NK-92 (cell line): ENCODE results near the gene PBX2.
A peak's percentile ranks its signal among the peaks of the same experiment; 100 is the strongest.
"Not testable (repeated sequence)": the region's sequence is repeated elsewhere in the genome, so short reads cannot be mapped to it uniquely, and the experiment has no call there.

Experiments
- DNase-seq: peaks from one replicate; lab custom pipeline; 2025; ENCODE audit not compliant: unreplicated experiment; lab: John Stamatoyannopoulos, UW

Gene PBX2

DNA sequence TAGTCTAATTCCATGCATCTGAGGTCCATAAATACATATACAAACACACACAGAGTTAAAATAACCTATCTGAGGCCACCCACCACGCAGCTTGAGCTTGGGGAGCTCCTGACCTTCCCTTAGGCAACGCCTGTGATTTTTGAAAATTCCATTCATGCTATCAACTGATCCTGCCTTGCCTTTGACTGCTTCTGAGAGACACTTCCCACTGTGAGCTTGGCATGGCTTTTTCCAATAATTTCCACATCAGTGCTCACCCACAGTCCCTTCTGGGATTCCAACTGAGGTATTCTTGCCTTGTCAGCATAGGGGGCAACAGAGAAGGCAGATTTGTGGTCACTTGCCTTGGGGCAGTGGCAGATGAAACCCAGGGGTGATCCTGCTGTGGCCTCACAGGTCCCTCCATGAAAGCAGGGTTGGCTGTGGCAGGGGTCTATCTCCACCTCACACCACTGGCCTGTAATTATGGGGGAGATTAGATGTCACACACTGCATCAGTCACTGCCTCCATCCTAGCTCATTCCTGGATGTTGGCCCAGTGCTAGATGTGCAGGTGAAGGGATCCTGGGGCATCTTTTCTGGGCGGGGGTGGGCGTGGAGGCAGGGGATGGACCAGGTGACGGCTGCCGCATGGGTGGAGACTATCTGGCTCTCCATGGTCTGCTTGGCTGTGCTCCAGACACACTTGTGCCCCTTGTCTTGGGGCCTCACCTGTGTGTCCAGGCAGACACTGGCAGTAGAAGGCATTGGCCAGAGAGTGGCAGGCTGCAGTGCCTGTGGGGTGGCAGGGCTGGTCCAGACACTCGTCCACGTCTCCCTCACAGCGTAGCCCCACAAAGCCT, 13.6 kb upstream of the PBX2 start:
- DNase-seq = no peak

DNA sequence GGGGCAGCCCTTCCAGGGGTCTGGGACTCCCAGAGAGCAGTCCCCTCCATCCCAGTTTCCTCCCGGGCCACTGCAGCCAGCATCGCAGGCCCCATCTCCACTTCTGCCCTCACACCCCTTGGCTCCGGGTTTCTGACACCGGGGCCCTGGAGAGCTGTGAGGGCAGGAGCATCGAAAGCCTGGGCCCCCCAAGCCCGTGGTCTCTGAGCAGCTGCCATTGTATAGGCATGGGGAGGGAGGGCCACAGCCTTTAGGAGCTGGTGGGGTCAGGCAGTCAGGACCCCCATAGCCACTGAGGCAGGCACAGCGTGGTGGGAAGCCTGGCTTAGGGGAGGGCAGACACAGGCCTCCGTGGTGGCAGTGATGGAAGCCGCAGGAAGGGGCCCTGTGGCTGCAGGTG, 12.2 kb upstream of the PBX2 start:
- no peak for DNase-seq

DNA sequence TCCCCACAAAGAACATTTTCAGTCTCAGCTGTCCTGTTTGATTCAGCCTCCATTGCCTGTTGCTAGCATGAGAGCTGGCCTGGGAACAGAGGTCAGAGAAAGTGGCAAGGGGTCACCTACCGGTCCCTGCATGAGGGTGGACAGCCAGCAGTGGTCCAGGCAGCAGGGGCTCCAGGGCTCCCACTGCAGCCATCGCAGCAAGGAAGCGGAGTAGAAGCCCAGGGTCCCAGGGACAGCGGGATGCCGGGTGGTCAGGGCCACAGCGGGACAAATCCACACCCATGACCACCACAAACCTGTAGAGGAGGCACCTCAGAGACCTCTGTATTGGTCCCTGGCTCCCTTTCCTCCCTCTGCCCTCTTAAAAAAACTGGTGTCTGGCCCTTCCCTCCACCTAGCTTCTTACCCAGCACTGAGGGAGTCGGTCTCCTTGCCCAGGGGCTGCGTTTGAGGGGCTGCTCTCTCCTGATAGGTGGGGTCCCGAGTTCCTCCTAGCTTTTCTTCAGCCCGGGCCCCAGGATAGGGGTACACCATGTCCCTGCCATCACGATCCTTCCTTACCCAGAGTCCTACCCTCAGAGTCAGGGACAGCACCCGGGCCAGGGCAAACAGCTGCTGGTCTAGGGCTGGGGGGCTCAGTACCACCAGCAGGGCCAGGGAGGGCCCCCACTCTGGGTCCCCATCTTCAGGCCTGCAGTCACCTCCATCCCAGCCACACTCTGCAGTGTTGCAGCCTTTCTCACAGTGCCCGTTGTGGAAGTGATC, 10.9 kb upstream of the PBX2 start:
- no peak for DNase-seq

DNA sequence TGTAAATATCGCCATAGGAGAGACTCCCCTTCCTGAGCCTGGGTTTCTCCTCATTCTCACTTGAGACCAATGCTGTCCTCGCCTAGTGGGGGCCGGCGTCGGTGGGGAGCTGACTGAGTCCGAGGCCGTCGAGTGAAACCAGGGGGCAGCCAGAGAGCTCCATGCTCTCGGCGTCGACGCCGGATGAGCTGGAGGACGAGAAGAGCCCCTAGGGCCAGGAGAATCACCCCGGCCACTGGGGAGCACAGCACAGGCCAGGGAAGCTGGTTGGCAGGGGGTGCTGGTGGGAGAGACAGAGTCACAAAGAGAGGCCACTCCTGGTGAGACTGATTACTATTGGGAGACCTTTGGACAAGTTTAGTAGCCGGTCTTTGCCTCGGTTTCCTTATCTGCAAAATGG, 8.9 kb upstream of the PBX2 start:
- no peak for DNase-seq

DNA sequence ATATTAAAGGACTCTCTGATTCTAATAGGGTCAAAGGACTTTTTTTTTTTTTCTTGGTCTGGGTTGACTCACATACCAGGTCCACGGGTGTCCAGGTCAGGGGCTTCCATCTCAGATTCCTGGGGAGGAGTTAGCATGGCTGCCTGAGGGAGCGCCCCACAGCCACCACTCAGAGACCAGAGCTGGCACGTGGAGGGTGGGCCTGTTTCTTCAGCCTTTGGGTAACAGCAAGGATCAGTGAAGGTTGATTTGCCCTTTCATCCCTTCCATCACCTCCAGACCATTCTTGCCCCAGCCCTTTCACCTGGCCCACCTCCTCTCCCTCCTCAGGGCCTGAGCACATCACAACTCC, 8.3 kb upstream of the PBX2 start:
- no peak for DNase-seq

DNA sequence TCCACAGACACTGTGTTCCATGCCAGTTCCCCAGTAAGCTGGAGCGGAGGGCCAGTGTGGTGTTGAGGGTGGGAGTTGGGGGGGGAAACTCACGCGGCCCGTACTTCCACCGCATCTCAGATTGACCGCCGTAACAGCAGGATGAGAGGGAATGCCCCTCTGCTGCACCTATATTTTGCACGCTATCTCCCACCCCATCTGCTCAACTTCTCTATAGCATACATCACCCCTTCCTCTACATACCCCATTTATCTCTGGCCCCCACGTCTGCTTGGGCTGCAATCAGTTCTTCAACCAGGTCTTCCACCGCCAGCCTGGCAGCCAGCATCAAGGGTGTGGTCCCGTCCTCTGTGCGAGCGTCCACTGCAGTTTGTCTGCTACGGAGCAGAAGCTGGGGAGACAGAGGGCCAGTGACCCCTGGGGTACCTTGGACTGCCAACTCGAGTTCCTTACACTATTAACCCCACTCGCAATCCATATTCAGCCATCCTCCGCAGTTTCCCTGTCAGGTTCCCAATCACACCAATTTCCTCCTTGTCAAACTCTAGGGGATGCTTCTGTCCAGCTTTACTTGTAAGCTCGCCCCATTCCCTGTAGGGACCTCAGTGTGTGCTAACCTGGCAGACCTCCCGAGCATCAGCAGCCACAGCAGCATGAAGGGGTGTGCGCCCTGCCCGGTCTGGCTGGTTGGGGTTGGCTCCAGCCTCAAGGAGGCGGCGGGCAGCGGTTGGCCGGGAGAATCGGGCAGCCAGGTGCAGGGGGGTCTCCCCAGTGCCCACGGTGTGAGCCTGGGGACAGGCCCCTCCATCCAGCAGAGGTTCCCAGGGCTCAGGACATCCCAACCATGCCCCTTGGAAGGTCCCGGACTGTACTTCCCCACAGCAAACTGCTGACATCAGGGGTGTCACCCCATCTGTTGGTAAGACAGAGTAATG, 6.9 kb upstream of the PBX2 start:
- DNase-seq = no peak

DNA sequence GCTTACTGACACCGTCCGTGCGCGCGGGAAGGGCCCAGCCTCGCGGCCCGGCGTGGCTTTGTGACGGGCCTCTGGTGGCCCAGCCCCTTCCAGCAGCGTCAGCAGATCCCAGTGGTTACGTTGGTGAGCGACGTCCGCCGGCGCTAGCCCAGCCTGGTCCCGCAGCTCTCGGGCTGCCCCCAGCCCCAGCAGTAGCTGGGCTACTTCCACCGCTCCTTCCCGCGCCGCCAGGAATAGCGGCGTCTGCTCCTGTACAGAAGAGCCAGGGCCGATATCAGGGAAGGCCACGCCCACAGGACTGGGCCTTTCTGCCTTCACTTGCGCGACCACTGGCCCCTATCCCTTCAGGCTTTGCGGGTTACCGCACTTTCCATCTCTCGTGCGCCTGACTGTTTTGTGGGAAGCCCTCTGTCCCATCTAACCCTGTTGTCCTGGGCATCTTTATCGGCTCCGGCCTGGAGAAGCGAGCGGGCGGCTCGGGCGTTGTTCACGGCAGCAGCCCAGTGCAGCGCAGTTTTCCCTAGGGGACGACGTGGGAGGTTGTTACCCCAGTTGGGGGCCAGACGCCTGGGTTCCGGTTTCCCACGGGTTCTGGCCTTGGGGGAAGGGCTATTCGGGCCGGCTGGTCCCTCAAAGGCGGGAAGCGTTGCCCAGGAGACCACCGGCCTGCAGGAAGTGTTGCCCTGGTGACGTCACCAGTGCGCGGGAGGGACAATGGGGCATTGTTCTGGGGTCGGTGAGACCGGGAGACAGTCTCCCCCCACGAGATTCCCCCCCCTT, 6.1 kb upstream of the PBX2 start:
- DNase-seq = no peak

DNA sequence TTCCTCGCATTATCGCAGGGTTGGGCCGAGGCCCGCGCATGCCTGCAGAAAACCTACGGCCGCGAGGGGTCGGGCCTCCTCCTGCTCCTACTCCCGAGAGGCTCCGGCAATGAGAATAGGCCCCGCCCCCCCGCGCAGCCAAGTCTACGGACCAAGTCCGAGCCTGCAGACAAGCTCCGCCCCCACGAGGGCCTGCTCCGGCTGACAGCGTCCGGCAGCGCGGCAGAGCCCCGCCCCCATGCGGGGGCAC, 5.6 kb upstream of the PBX2 start:
- peak; percentile 92 for DNase-seq

DNA sequence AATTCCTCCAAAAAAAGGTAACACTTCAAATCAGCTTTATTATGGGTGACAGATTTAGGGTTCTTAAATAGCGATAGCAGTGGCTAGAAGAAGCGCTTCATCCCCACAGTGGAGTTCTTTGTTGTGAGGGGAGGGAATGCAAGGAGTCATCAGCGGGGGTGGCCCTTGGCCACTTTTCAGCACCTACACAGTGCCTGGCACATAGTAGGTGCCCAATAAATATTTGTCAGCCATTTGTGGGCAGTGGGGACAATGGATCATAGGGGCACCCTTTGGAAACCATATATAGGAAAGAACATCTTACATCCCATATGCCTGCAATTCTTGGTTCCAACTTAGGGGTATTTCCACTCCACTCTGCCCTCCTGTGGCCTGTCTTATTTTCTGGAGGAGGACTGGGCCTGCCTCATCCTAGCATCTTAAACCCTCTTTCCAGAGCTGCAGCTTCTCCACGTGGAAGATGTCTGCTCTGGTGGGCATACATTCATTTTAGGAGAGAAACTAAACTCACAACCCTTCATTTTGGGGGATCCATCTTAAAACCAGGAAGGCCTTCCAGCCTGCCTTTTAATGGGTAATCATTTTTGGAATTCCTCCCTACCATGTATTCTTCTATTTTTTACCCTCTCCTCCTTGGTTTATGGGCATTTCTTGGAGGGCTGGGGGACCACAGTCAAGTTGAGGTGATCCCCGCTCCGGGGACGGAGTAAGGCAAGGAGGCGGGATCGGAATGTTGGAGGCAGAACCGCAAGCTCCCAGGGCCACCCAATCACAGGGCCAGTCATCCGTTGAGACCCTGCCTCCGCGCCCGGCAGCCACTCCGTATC, 5.0 kb upstream of the PBX2 start:
- no peak for DNase-seq

DNA sequence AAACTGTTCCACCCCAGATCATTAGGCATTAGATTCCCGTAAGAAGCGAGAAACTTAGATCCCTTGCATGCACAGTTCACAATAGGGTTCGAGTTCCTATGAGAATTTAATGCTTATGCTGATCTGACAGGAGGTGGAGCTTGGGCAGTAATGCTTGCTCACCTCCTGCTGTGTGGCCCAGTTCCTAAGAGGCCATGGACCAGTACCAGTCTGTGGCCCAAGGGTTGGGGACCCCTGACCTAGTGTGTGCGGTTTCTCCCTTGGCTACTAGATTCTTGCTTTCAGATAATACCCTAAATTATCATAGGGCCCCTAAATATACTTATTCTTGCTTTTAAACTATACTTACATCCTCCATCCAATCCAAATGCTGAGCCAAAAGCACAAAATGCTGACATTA, 4.4 kb upstream of the PBX2 start:
- no peak for DNase-seq

DNA sequence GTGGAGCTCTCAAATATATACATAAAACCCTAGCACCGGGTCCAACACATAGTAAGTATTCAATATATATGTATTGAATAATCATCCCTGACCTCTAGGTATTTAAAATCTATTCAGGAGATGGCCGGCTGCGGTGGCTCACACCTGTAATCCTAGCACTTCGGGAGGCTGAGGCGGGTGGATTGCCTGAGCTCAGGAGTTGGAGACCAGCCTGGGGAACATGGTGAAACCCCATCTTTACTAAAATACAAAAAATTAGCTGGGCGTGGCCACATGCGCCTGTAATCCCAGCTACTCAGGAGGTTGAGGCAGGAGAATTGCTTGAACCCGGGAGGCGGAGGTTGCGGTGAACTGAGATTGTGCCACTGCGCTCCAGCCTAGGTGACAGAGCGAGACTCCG, 3.1 kb upstream of the PBX2 start:
- DNase-seq = not testable (repeated sequence)

DNA sequence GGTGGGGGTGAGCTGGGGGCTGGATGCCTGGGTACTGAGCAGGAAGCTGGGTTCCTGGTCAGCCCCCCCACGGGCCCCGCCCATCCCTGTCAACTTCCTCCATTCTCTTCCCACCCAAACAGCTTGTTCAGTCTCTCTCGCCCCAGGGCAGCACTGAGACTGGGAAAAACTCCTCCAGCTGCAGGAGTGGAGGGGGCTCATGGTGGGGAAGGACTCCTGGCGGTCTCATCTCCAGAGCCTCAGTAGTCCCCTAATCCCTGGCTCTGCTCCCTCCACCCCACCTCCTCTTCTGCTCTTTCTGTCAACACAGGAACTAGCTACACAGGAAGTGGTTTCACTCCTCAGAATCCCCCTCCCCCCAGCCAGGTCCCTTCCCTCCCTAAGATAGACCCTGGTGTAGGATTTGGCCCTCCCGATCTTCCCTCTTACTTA, 2.6 kb upstream of the PBX2 start, which contains the start of gene GPSM3:
TSS of gene GPSM3 (minus strand) at position 36 of the 432 bp plus-strand sequence. CDS start 130 bp downstream, outside the sequence.
- no peak for DNase-seq

DNA sequence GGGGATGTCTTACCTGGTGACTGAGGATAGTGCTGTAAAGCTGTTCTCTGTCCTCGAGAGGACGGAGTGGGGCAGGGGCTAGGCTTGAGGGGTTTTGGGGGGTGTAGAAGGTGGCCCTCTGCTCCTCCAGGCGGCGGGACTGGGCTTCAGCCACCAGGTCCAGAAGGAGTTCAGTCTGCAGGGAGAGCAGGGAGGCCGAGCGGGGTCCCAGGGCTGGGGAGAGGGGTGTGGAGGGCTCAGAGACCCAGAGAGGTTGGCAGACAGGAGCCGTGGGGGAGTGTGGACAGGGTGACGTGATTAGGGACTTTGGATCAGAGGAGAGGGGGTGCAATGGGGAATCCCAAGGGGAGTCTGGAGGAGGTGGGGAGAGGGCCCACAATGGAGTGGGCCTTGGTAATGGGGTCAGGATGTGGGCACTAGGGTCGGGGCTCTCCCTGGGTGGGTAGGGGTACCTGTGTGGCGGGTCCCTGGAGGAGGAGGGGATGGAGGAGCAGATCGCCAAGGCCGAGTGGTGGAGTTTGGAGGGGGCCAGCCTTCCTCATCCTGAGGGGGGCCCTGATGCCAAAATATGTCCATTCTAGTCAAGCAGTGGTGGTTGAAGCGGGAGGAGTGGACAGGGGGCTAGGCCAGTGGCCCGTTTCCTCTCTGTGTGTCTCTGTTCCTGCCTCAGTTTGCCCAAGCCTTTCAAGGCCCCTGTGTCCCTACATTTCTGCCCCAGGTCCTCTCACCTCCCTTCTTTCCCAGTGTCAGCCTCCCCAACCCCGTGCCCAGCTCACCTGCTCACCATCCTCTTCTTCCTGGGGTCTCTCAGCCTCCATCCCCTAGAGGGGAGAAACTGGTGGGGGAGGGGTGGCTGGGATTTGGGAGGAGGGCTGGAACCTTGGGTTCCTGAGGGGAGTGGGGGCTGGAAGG, 1.9 kb upstream of the PBX2 start:
- no peak for DNase-seq

DNA sequence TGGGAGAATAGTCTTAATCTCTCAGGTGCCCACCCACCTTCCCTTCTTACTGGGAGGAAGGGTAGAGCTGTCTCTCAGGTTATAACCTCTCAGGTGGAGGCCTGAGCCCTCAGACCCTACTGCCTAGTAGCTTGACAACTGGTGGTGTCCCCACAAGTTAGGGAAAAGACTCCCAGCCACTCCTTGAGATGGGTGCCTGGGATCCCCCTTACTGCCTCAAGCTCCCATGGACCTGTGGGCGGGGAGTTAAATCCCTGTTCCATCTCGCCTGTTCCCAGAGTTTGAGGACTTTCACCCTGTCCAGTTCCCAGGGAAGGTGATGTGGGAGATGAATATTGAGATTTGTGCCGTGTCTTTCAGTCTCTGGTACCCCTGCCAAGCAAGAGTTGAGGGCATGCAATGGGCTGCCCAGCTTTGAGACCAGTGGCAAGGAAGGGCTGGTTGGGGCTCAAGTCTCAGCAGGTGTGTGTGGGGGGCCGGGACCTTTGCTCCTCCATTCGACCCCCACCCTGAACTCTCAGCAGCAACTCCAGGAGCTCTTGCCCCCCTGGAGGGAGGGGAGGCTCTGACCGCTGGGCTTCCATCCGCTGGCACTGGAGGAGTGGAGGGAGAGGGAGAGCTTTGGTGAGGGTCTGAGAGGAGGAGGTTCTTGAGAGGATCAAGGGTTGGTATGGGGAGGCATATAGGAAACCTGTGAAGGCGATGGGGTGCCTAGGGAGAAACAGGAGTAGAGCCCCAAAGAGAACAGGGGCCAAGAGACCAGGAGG, 1.1 kb upstream of the PBX2 start:
- no peak for DNase-seq

DNA sequence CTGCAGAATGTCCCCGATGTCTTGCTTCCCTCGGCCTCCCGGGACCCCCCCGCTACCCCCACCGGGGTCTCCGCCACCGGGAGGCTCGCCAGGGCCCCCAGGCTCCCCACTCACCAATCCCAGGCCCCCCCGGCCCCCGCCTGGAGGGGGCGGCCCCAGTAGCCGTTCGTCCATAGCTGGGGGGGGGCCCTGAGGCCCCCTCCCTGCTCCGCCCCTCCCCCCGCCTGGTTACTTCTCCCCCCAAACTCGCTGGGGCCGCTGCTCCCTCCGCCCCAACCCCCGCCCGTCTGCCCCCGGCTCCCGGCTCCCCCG, 304 bp downstream of the PBX2 start:
- DNase-seq = no peak

DNA sequence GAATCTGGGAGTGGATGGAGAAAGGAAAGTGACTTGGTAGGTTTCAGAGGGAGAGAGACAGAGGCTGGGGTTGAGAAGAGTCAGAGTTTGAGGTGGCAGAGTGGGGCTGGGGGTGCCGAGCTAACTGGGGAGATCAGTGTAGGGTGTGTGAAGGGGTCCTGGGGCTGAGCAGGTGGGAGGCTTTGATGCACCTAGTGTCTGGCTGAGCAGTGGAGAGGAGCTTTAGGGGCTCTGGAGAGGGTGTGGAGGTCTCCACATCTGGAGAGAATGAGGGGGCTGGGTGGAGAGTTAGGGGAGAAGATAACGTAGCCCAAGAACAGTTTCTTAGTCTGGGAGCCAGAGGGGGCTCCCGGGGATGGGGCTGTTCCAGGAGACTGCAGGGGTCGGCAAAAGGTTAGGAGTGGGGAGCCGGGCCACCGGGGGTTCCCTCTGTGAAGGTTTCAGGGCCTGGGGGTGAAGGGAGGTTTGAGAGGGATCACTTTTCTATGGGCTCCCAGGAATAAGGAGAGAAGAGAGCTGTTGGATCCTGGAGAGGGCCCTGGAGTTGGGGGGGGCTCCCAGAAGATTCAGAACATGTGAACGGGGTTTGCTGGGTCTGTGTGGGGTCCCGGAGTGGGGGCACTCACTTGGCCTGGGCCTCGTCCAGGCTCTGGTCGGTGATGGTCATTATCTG, 797 bp downstream of the PBX2 start:
- DNase-seq = no peak

DNA sequence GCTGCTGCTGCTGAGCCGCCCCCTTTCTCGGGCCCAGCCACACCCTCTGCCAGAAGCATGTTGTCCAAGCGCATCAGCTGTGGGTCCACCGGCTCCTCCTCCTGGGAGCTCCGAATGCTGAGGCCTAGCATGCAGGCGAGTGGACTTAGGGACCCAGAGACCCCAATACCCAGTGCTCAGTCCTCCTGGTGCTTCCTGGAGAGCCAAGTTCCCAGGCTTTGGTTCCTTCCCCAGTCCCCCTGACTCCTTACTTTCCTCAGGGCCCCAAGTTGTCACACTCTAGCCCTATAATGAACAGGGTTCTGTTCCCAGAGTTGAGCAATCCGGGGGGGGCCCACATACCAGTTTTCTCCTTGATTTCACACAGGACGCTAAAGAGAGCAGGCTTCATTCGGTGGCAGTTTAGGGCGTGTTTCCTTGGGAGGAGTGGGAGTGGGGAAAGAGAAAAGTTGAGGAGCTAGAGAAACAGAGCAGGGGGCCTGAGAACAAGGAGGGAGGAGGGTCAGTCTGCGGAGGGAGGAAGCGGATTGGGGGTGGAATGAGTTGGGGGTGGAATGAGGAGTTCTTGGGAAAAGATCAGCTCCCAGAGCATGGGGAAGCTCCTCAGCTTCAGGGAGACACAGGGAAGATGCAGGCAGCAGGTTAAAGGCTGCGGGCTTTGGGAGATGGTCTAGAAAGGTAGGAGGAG, 1.5 kb downstream of the PBX2 start:
- DNase-seq = no peak
